AG09319 (cell line): ENCODE results near the gene ITIH5.

Experiments used
- DNase-seq: peaks from one replicate; pipeline ENCODE4 v3.0.0-alpha.2; 2010; ENCODE audit warnings: low read depth; ENCODE audit errors: extremely low read depth
- CTCF ChIP-seq: IDR thresholded peaks from 2 replicates; pipeline ENCODE4 v1.5.1; 2011; ENCODE audit warnings: low read depth, mild to moderate bottlenecking, inconsistent platforms, low read length, moderate library complexity

Gene ITIH5

GRCh38 chr10:7647062-7647664 is 19.6 kb downstream of the ITIH5 start:
- no peak for TF ChIP-seq CTCF
- no peak for DNase-seq

GRCh38 chr10:7642491-7643011 is 24.2 kb downstream of the ITIH5 start:
- DNase-seq: no peak
- no peak for TF ChIP-seq CTCF

GRCh38 chr10:7635408-7636125 is 31.2 kb downstream of the ITIH5 start:
- DNase-seq: no peak
- no peak for TF ChIP-seq CTCF

- no peak for DNase-seq
- no peak for TF ChIP-seq CTCF
Observed at GRCh38 chr10:7634142-7634894, 32.4 kb downstream of the ITIH5 start.

GRCh38 chr10:7626283-7626682 is 40.5 kb downstream of the ITIH5 start:
- no peak for TF ChIP-seq CTCF
- DNase-seq: no peak

- no peak for DNase-seq
- TF ChIP-seq CTCF: no peak
Observed at GRCh38 chr10:7625836-7626235, 40.9 kb downstream of the ITIH5 start.

GRCh38 chr10:7625009-7625408 is 41.8 kb downstream of the ITIH5 start:
- TF ChIP-seq CTCF: no peak
- DNase-seq: no peak
